Measurements from ENCODE around the gene CD40LG.

Gene CD40LG

GRCh38 chrX:136647677-136648360 is at the start of gene CD40LG:
Gene CD40LG (plus strand): TSS chrX:136648158. CDS start chrX:136648249, 91 bp downstream.
- DNase-seq, result no peak

DNA sequence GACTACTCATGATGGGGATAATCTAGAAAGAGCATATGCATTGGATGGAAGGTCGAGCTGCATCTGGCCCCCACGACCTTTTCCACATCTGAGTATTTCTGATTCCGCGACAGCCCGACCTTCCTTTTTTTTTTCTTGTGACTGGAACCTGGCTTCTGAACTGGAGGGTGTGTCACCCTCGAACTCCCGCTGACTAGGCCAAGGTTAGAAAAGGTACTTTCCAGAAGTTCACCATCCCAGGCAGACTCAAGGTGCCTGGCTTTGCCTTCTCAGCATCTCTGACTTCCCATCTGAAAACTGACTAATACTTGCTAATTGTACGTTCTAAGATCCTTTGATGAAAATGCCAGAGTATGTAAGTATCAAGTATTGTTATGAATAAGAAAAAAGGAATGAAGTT is 49.3 kb upstream of the CD40LG start:
- DNase-seq, result no peak

GRCh38 chrX:136600059-136600458 is 47.9 kb upstream of the CD40LG start:
- no peak for DNase-seq

DNA sequence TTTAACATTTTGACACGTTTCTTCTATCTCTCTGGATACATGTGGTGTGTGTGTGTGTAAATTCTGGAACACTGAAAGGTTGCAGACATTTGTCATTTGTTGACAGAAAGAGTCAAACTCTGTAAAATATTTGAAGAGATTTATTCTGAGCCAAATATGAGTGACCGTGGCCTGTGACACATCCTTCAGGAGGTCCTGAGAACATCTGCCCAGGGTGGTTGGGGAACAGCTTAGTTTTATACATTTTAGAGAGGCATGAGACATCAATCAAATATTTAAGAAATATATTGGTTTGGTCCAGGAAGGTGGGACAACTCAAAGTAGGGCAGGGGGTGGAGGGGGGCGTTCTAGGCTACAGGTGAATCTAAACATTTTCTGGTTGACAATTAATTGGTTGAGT is 40.7 kb upstream of the CD40LG start:
- no peak for DNase-seq

GRCh38 chrX:136608295-136608933 is 39.5 kb upstream of the CD40LG start:
- DNase-seq, result no peak

GRCh38 chrX:136616987-136617685 is 30.8 kb upstream of the CD40LG start:
- no peak for DNase-seq

DNA sequence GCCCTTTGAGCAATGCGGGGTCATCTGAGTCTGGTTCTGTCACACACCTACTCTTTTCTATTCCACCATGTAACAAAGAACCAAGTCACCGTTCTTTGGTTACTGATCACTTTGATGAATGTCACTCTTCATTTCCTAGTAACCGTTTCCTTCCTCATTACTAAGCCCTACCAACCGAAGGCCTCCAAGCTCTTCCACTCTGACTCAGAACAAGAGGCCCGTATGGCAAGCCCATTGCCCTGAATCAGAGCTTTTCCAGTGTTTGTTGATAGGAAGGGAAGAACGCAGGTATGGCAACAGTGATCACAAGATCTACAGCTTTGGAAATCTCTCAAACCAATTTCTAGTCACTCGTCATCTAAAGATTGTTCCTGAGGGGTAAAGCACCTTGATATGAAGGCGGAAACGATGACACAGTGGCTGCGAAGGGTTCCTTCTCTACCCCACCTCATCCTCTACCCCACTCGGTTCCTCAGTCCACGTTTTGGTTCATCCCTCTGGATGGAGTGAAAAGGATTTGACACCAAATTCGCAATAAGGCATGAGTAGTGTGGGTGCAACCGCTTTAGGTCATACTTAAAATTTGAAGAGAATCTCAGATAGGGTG is 28.0 kb upstream of the CD40LG start:
- no peak for DNase-seq

DNA sequence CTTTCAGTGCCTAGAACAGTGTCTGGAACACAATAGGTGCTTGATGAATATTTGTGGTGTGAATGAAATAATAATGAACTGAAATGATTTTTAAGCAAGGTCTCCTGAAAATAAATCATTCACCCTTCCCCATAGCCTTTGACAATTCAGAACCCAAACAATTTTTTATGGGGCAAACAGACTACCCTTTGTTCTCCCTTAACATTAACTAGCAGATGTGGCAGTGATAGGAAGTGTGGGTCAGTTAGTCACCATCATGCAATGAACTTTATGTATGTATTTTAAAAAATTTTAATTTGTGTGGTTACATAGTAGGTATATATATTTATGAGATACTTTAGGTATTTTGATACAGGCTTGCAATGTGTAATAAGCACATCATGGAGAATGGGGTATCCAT is 27.2 kb upstream of the CD40LG start:
- DNase-seq, result no peak

GRCh38 chrX:136622568-136622967 is 25.4 kb upstream of the CD40LG start:
- no peak for DNase-seq

DNA sequence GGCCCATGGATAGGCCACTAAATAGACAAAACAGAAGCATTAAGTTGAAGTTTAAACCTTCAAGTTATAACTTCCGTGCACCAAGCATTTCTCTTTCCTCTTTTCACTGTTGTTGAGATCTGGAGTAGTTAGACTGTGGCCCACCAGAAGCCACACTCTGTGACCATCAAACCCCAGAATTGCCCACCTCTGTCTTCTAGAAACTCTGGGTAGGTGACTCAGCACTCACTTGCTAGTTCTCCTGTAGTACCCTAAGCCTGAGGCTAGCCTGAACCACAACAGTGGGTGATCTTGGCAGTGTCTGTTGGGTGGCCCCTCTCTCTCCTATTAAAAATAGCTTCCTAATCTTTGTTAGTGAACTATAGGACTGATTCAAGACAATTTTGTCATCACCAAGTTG is 24.6 kb upstream of the CD40LG start:
- no peak for DNase-seq

DNA sequence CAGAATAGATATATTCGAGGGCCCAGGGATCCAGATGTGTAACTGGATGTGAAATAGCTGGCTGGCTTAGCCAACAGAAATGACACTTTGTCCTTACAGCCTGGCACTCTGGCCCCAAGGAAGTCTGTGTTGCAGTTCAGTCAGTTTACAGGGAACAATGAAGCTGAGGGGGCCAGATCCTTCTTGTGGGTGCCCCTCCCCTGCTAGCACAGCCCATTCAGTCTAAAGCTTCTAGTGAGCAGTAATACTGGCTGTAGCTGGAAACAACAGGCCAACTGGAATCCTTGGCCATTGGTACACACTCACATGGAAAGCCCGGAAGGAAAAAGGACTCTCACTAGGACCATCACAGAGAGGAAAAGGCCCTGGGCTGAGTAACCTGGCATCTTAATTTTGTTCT is 22.7 kb upstream of the CD40LG start:
- no peak for DNase-seq

DNA sequence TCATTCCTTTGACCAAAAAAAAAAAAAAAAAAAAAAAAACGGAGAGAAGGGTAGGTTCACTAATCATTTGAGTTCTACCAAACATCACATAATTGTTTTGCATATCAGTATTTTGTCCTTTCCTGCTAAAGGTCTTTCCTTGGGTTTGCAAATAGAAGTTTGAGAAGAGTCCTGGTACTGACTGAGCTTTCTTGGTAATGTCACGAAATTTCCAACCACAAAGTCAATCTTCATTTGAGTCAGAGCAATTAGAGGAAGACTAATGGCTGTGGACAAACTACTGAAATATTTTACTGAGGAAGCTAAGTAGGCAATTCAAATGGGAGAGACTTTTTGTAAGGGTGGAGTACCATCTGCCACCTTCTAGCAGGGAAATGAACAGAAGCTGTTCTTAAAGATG is 21.7 kb upstream of the CD40LG start:
- no peak for DNase-seq

- no peak for DNase-seq
Observed at GRCh38 chrX:136626891-136627290, 21.1 kb upstream of the CD40LG start.

- no peak for DNase-seq
Observed at GRCh38 chrX:136627409-136627808, 20.5 kb upstream of the CD40LG start.

DNA sequence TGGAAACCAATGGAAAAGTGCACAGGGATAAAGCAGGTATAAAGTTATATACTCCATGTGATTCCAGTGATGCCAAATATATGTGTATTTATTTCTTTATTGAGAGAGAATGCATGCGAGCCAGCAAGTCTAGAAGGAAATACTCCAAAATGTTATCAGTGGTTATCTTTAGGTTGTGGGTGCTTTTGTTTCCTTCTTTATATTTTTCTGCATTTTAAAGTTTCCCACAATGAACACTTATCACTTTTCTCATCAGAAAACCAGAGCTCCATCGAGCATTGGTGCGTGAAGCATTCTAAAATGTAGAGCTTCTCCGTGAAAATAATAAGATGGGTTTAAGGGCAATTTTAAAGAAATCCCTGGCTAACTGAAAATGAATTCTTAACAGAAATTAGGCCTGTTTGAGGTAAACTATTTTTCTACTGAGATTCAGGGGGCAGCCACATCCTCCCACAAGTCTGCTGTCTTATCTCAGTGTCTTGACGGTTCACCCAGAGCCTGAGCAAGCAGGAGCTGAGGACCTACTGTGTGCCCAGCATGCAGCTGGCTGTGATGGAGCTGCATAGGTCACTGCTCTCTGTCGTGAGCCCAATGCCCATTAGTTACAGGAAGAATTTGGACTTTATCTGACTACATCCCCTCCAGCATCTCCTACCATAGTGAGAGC is 18.7 kb upstream of the CD40LG start:
- no peak for DNase-seq

GRCh38 chrX:136630881-136631280 is 17.1 kb upstream of the CD40LG start:
- DNase-seq, result no peak

DNA sequence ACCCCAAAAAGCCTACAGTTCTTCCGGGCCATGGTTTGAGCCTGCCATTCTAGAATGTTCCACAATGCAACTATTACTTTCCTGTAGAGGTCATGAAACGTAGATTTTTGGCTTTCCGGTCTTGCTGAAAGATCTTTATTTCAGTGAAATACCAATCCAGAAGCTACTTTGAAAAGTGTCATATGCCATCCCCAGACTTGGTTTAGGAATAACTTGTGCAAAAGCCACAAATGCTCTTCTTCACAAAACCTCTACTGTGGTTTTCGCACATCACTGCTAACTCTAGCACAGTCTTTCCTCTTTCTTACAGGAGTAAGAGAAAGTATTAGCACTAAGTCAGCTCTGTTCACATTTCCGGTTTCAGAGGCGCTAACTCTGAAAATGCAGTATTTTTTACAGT is 12.7 kb upstream of the CD40LG start:
- DNase-seq, result no peak

DNA sequence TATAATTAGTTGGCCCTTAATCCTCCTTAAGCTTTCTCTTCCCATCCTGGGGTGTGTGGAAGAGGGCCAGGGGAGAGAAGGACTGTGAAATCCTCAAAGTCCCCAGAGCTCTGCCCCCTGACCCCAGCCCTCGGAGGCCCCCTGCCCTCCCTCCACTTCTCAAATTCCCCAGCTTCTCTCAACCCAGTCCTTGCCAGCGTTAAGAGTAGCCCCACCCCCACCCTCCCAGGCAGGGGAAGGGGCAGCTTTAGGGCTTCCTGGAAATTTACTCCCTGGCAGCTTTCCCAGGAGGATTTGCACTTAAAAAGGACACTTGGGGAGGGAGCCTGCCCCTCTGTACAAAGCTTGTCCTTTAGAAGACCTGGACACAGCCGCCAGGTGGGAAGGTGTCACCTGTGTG is 11.8 kb upstream of the CD40LG start:
- DNase-seq, result no peak

DNA sequence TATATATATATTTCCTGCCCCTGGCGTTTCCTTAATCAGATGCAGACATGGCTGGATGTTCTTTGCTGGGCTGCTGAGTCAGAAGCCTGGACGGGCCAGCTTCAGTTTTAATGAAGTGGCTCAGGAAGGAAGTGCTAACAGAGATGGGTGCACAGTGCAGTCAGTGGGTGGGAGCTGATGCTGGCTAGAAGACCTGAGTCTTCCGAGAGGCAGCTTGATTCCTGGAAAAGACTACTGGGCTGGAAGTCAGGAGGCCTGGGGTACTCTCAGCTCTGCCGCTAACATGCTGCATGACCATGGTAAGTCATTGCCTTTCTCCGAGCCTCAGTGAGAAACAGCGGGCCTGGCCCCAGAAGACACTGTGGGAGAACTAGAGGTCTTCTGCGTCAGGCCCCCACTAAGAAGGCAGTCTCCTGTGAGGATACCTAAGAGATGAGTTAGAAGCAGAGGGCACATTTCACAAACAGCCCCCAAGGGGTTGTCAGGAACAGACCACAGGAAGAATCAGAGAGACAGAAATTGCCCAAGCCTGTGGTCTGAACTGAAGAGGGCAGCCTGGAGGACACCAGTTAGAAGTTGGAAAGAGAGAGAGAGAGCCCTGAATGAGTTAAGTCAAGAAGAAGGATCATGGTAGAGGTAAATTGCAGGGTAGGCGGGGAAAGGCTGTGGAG is 8.3 kb upstream of the CD40LG start:
- no peak for DNase-seq

DNA sequence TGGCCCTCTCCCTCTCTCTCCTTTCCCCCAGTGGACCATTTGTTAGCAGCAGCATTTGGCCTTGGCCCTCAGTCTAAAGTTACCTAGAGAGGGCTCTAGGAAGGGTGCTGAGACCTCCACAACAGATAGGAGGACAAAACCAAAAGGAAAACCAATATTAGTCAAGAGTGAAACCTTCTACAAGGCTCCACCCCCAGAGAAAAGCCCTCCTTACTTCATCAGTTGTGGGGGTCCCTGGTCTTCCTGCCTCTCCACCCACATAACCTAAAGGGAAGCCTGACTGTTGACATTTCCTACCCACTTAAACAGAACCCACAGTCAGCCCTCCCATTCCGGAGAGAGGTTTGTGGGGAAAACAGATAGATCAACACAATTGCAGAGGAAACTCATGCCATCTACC is 4.7 kb upstream of the CD40LG start:
- no peak for DNase-seq

DNA sequence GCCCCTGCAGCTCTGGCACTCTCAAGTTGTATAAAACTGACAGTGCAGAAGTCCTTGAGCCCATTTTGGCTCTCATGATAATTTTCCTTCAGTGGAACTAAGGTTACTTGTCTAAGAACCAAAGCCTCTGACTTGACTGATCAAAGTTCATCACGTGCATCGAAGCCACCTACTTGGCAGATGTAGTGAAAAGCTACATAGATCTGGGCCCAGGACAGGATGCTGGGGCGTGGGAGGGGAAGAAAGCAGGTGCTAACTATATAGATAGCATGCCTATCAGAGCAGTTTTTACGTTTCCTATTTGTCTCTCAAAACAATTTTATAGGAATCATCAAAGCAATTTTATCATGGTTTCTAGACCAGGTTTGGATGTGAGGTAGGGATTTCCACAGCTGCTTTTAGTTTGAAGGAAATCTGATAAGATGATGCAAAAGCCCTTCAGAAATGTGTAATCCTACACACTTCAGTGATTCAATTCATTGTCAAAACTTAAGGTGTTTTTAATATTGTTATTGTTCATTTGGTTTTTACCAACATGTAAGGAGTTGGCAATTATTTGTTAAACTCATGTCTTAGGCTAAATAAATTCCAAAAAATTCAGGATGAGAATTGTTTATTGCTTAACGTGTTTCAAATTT is 1.2 kb upstream of the CD40LG start:
- no peak for DNase-seq

DNA sequence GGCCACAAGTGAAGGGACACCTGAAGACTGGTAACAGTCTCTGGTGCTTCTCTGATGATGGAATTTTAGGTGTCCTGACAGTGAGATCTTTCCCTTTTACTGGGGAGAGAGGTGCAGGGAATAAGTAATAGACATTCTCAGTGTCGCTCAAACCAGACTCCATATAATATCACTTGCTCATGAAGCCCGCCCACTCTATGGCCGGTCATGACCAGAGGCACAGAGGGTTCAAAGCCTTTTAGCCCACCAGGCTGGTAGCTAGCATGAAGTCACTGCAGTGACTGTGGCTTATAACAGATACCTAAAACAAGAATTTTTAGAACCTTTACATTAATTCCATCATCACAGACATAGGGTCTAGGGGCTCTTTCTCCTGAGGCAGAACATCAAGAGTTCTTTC is 2.9 kb downstream of the CD40LG start:
- DNase-seq, result no peak
